Stimulated activated naive B cell treated with anti-CD40 and anti-IgM and Interleukin-4, amounts not matched to agents 10 μg/mL and 1 μg/mL and 100 μg/mL, for 72 hours (primary cell): ENCODE results near the gene ZFAND3.

Experiments
- ATAC-seq, 2 donors: fragments of 150-1000 bp; cut with Tn5 transposase; replicated peaks; 2 replicates each; pipeline ENCODE4 v1.10.0; 2021; ENCODE audit warnings: moderate library complexity in 1 of 2
- DNase-seq: peaks from one replicate; pipeline ENCODE4 v3.0.0; 2021
- H3K27ac Mint-ChIP-seq: one replicate; pipeline ENCODE4 v1.8.0; 2022; ENCODE audit warnings: mild to moderate bottlenecking, mixed read lengths
- H3K27me3 Mint-ChIP-seq, 2 donors: one replicate each; pipeline ENCODE4 v1.8.0; 2022; ENCODE audit warnings: mixed read lengths in 2 of 2
- H3K36me3 Mint-ChIP-seq, 2 donors: one replicate each; pipeline ENCODE4 v1.8.0; 2022; ENCODE audit warnings: mixed read lengths in 2 of 2, mild to moderate bottlenecking in 1 of 2
- H3K4me1 Mint-ChIP-seq, 2 donors: one replicate each; pipeline ENCODE4 v1.8.0; 2022; ENCODE audit warnings: mixed read lengths in 2 of 2, mild to moderate bottlenecking in 1 of 2
- H3K4me3 Mint-ChIP-seq, 2 donors: one replicate each; pipeline ENCODE4 v1.8.0; 2022; ENCODE audit warnings: mild to moderate bottlenecking in 2 of 2, mixed read lengths in 2 of 2, moderate library complexity in 1 of 2
- H3K9me3 Mint-ChIP-seq, 2 donors: one replicate each; pipeline ENCODE4 v1.8.0; 2022; ENCODE audit warnings: mixed read lengths in 2 of 2, mild to moderate bottlenecking in 1 of 2

Gene ZFAND3

GRCh38 chr6:37785663-37786270 is 33.8 kb upstream of the ZFAND3 start:
- Mint-ChIP-seq H3K4me3 (no peak overlapping the region), H3K27ac (no peak overlapping the region), H3K9me3 (no peaks in the 10 kb centered on the region), H3K4me1 (peaks cover 14 to 23% of the 10 kb centered on the region in 2 donors), H3K36me3 (no peaks in the 10 kb centered on the region), H3K27me3 (peaks cover 33 to 35% of the 10 kb centered on the region in 2 donors)
- ATAC-seq (no peak), DNase-seq (no peak)

- no peaks in the 10 kb centered on the region for H3K9me3 Mint-ChIP-seq
- peaks cover 19 to 33% of the 10 kb centered on the region in 2 donors for H3K4me1 Mint-ChIP-seq
- H3K36me3 Mint-ChIP-seq: no peaks in the 10 kb centered on the region
- DNase-seq: no peak
- peaks cover 33 to 39% of the 10 kb centered on the region in 2 donors for H3K27me3 Mint-ChIP-seq
- no peak overlapping the region for H3K4me3 Mint-ChIP-seq
- H3K27ac Mint-ChIP-seq: no peak overlapping the region
- no peak for ATAC-seq
These were observed 32.3 kb upstream of the ZFAND3 start for GRCh38 chr6:37787216-37787615.

- no peak overlapping the region for H3K27ac Mint-ChIP-seq
- ATAC-seq (no peak), DNase-seq (no peak)
- H3K4me3 Mint-ChIP-seq: no peak overlapping the region
- H3K27me3 Mint-ChIP-seq: peaks cover 27 to 32% of the 10 kb centered on the region in 2 donors
- no peaks in the 10 kb centered on the region for H3K9me3 Mint-ChIP-seq
- peaks cover 14 to 27% of the 10 kb centered on the region in 2 donors for H3K4me1 Mint-ChIP-seq
- no peaks in the 10 kb centered on the region for H3K36me3 Mint-ChIP-seq
These were observed 31.3 kb upstream of the ZFAND3 start for GRCh38 chr6:37788259-37788658.

GRCh38 chr6:37791156-37791919 is 28.2 kb upstream of the ZFAND3 start:
- peak overlapping the region; percentile 56 for H3K27ac Mint-ChIP-seq
- H3K4me1 Mint-ChIP-seq: peaks cover 5 to 11% of the 10 kb centered on the region in 2 donors
- no peaks in the 10 kb centered on the region for H3K9me3 Mint-ChIP-seq
- peak; percentile 70 for DNase-seq
- peaks cover 4 to 5% of the 10 kb centered on the region in 2 donors for H3K27me3 Mint-ChIP-seq
- H3K36me3 Mint-ChIP-seq: no peaks in the 10 kb centered on the region
- ATAC-seq: peak; percentile 99 to 100
- no peak overlapping the region for H3K4me3 Mint-ChIP-seq

- no peak overlapping the region for H3K27ac Mint-ChIP-seq
- peaks cover 5 to 11% of the 10 kb centered on the region in 2 donors for H3K4me1 Mint-ChIP-seq
- no peak overlapping the region for H3K4me3 Mint-ChIP-seq
- H3K9me3 Mint-ChIP-seq: no peaks in the 10 kb centered on the region
- no peak for DNase-seq
- peaks cover 4 to 5% of the 10 kb centered on the region in 2 donors for H3K27me3 Mint-ChIP-seq
- ATAC-seq: no peak
- no peaks in the 10 kb centered on the region for H3K36me3 Mint-ChIP-seq
These were observed 27.0 kb upstream of the ZFAND3 start for GRCh38 chr6:37792457-37793033.

- ATAC-seq (no peak), DNase-seq (no peak)
- H3K4me3 Mint-ChIP-seq: no peak overlapping the region
- peaks cover 4 to 5% of the 10 kb centered on the region in 2 donors for H3K27me3 Mint-ChIP-seq
- no peaks in the 10 kb centered on the region for H3K9me3 Mint-ChIP-seq
- H3K4me1 Mint-ChIP-seq: peaks cover 5 to 11% of the 10 kb centered on the region in 2 donors
- no peak overlapping the region for H3K27ac Mint-ChIP-seq
- H3K36me3 Mint-ChIP-seq: no peaks in the 10 kb centered on the region
These were observed 26.5 kb upstream of the ZFAND3 start for GRCh38 chr6:37793067-37793466.

- H3K4me1 Mint-ChIP-seq: peaks cover 5 to 11% of the 10 kb centered on the region in 2 donors
- ATAC-seq (no peak), DNase-seq (no peak)
- no peak overlapping the region for H3K27ac Mint-ChIP-seq
- no peaks in the 10 kb centered on the region for H3K9me3 Mint-ChIP-seq
- H3K4me3 Mint-ChIP-seq: no peak overlapping the region
- peaks cover 4 to 5% of the 10 kb centered on the region in 2 donors for H3K27me3 Mint-ChIP-seq
- H3K36me3 Mint-ChIP-seq: no peaks in the 10 kb centered on the region
These were observed 24.7 kb upstream of the ZFAND3 start for GRCh38 chr6:37794825-37795224.

GRCh38 chr6:37798436-37799262 is 20.9 kb upstream of the ZFAND3 start:
- DNase-seq (no peak), ATAC-seq (no peak)
- no peaks in the 10 kb centered on the region for H3K27me3 Mint-ChIP-seq
- no peak overlapping the region for H3K4me3 Mint-ChIP-seq
- no peaks in the 10 kb centered on the region for H3K4me1 Mint-ChIP-seq
- H3K27ac Mint-ChIP-seq: no peak overlapping the region
- H3K36me3 Mint-ChIP-seq: no peaks in the 10 kb centered on the region
- H3K9me3 Mint-ChIP-seq: no peaks in the 10 kb centered on the region

GRCh38 chr6:37799263-37799644 is 20.3 kb upstream of the ZFAND3 start:
- no peaks in the 10 kb centered on the region for H3K27me3 Mint-ChIP-seq
- H3K4me3 Mint-ChIP-seq: no peak overlapping the region
- H3K4me1 Mint-ChIP-seq: no peaks in the 10 kb centered on the region
- H3K9me3 Mint-ChIP-seq: no peaks in the 10 kb centered on the region
- no peaks in the 10 kb centered on the region for H3K36me3 Mint-ChIP-seq
- no peak overlapping the region for H3K27ac Mint-ChIP-seq
- ATAC-seq (no peak), DNase-seq (no peak)

- DNase-seq: no peak
- Mint-ChIP-seq H3K27me3 (no peaks in the 10 kb centered on the region), H3K4me3 (no peak overlapping the region), H3K27ac (no peak overlapping the region), H3K36me3 (no peaks in the 10 kb centered on the region), H3K4me1 (no peaks in the 10 kb centered on the region), H3K9me3 (no peaks in the 10 kb centered on the region)
- ATAC-seq: no peak
These were observed 18.6 kb upstream of the ZFAND3 start for GRCh38 chr6:37800703-37801604.

- H3K4me3 Mint-ChIP-seq: no peak overlapping the region
- ATAC-seq: no peak
- H3K9me3 Mint-ChIP-seq: no peaks in the 10 kb centered on the region
- no peaks in the 10 kb centered on the region for H3K36me3 Mint-ChIP-seq
- H3K4me1 Mint-ChIP-seq: no peaks in the 10 kb centered on the region
- no peak for DNase-seq
- no peaks in the 10 kb centered on the region for H3K27me3 Mint-ChIP-seq
- no peak overlapping the region for H3K27ac Mint-ChIP-seq
These were observed 18.0 kb upstream of the ZFAND3 start for GRCh38 chr6:37801605-37801940.

GRCh38 chr6:37802810-37803209 is 16.7 kb upstream of the ZFAND3 start:
- Mint-ChIP-seq H3K9me3 (no peaks in the 10 kb centered on the region), H3K27ac (no peak overlapping the region), H3K4me1 (no peaks in the 10 kb centered on the region), H3K4me3 (no peak overlapping the region), H3K36me3 (no peaks in the 10 kb centered on the region), H3K27me3 (peaks cover 0 to 3% of the 10 kb centered on the region in 2 donors)
- ATAC-seq (no peak), DNase-seq (no peak)

- Mint-ChIP-seq H3K36me3 (no peaks in the 10 kb centered on the region), H3K4me1 (no peaks in the 10 kb centered on the region), H3K27ac (no peak overlapping the region), H3K9me3 (no peaks in the 10 kb centered on the region), H3K4me3 (no peak overlapping the region), H3K27me3 (peaks cover 0 to 3% of the 10 kb centered on the region in 2 donors)
- ATAC-seq (no peak), DNase-seq (no peak)
These were observed 14.9 kb upstream of the ZFAND3 start for GRCh38 chr6:37804586-37804985.

GRCh38 chr6:37806213-37806612 is 13.3 kb upstream of the ZFAND3 start:
- H3K27ac Mint-ChIP-seq: no peak overlapping the region
- H3K36me3 Mint-ChIP-seq: no peaks in the 10 kb centered on the region
- ATAC-seq (no peak), DNase-seq (no peak)
- no peaks in the 10 kb centered on the region for H3K4me1 Mint-ChIP-seq
- peaks cover 0 to 3% of the 10 kb centered on the region in 2 donors for H3K27me3 Mint-ChIP-seq
- no peaks in the 10 kb centered on the region for H3K9me3 Mint-ChIP-seq
- no peak overlapping the region for H3K4me3 Mint-ChIP-seq
